Chondrocyte (in vitro differentiated cells): ENCODE measurements around the gene NRXN3. TPM values are rescaled to one million over a fixed set of nuclear protein-coding genes. Genes with fewer than 3 reads are reported as not detected.
A peak's percentile ranks its signal among the peaks of the same experiment; 100 is the strongest.

Experiments
- DNase-seq: peaks from one replicate; pipeline ENCODE4 v3.0.0; 2021; ENCODE audit warnings: mixed read lengths, low spot score
- H3K27ac Mint-ChIP-seq: one replicate; pipeline ENCODE4 v1.8.0; 2021; ENCODE audit warnings: mild to moderate bottlenecking, moderate library complexity, mixed read lengths; ENCODE audit not compliant: unreplicated experiment
- H3K27me3 Mint-ChIP-seq: 2 replicates; pipeline ENCODE4 v1.8.0; 2021; ENCODE audit warnings: low read depth, mixed read lengths
- H3K36me3 Mint-ChIP-seq: 2 replicates; pipeline ENCODE4 v1.8.0; 2021; ENCODE audit warnings: low read depth, mixed read lengths
- H3K4me1 Mint-ChIP-seq: 2 replicates; pipeline ENCODE4 v1.8.0; 2021; ENCODE audit warnings: low read depth, mild to moderate bottlenecking, mixed read lengths
- H3K4me3 Mint-ChIP-seq: one replicate; pipeline ENCODE4 v1.8.0; 2021; ENCODE audit warnings: mild to moderate bottlenecking, moderate library complexity, mixed read lengths; ENCODE audit not compliant: unreplicated experiment
- H3K9me3 Mint-ChIP-seq: 2 replicates; pipeline ENCODE4 v1.8.0; 2021; ENCODE audit warnings: low read depth, mixed read lengths
- CTCF ChIP-seq: fragments of 200-600 bp; sonication (generic); IDR thresholded peaks from 2 replicates; pipeline ENCODE4 v1.5.0; 2021; ENCODE audit warnings: antibody characterized with exemption, mild to moderate bottlenecking, moderate library complexity
- total RNA-seq: library from RNA; stranded (reverse); gene quantifications from 3 replicates; pipeline ENCODE4 v1.2.1, GENCODE V29; 2021

NRXN3 gene
- total RNA-seq, 1 donor from 2014 or later = 7.9 TPM

- peaks cover 7% of the 10 kb centered on the region for H3K4me1 Mint-ChIP-seq
- DNase-seq = no peak
- H3K27me3 Mint-ChIP-seq = peaks cover 31% of the 10 kb centered on the region
- H3K27ac Mint-ChIP-seq = no peak overlapping the region
- no peak overlapping the region for H3K4me3 Mint-ChIP-seq
- no peak for TF ChIP-seq CTCF
- peaks cover 6% of the 10 kb centered on the region for H3K9me3 Mint-ChIP-seq
- no peaks in the 10 kb centered on the region for H3K36me3 Mint-ChIP-seq
Observed at GRCh38 chr14:78897443-78897842, 727.3 kb downstream of the NRXN3 start.

- Mint-ChIP-seq H3K4me1 (peaks cover 7% of the 10 kb centered on the region), H3K4me3 (no peak overlapping the region), H3K27ac (no peak overlapping the region), H3K27me3 (peaks cover 22% of the 10 kb centered on the region), H3K36me3 (no peaks in the 10 kb centered on the region), H3K9me3 (no peaks in the 10 kb centered on the region)
- DNase-seq = no peak
- peak; percentile 84 for TF ChIP-seq CTCF
Observed at GRCh38 chr14:78902010-78902623, 731.9 kb downstream of the NRXN3 start.

GRCh38 chr14:78904094-78904493, 733.9 kb downstream of the NRXN3 start:
- H3K9me3 Mint-ChIP-seq = no peaks in the 10 kb centered on the region
- peaks cover 20% of the 10 kb centered on the region for H3K27me3 Mint-ChIP-seq
- H3K4me1 Mint-ChIP-seq = peaks cover 7% of the 10 kb centered on the region
- no peak overlapping the region for H3K4me3 Mint-ChIP-seq
- H3K36me3 Mint-ChIP-seq = no peaks in the 10 kb centered on the region
- TF ChIP-seq CTCF = peak; percentile 33
- no peak overlapping the region for H3K27ac Mint-ChIP-seq
- DNase-seq = no peak

GRCh38 chr14:78917462-78917861, 747.3 kb downstream of the NRXN3 start:
- no peak overlapping the region for H3K4me3 Mint-ChIP-seq
- peaks cover 8% of the 10 kb centered on the region for H3K4me1 Mint-ChIP-seq
- no peaks in the 10 kb centered on the region for H3K36me3 Mint-ChIP-seq
- no peaks in the 10 kb centered on the region for H3K9me3 Mint-ChIP-seq
- no peak overlapping the region for H3K27ac Mint-ChIP-seq
- TF ChIP-seq CTCF = no peak
- H3K27me3 Mint-ChIP-seq = peaks cover 14% of the 10 kb centered on the region
- DNase-seq = no peak

- no peaks in the 10 kb centered on the region for H3K9me3 Mint-ChIP-seq
- DNase-seq = no peak
- no peak for TF ChIP-seq CTCF
- H3K27ac Mint-ChIP-seq = peak overlapping the region; percentile 65
- no peak overlapping the region for H3K4me3 Mint-ChIP-seq
- H3K4me1 Mint-ChIP-seq = peaks cover 13% of the 10 kb centered on the region
- no peaks in the 10 kb centered on the region for H3K36me3 Mint-ChIP-seq
- H3K27me3 Mint-ChIP-seq = no peaks in the 10 kb centered on the region
Observed at GRCh38 chr14:78921856-78922255, 751.7 kb downstream of the NRXN3 start.
